LNCaP clone FGC (cell line): Measurements from ENCODE around the gene NKD2.

Source experiments
- DNase-seq: peaks from one replicate; pipeline ENCODE4 v3.0.0-alpha.2; 2011; ENCODE audit warnings: low read depth
- H3K4me3 ChIP-seq: 2 replicates; pipeline ENCODE4 v1.5.1; 2011; ENCODE audit warnings: mild to moderate bottlenecking, low read depth, low read length, control low read depth
- CTCF ChIP-seq: IDR thresholded peaks from 2 replicates; pipeline ENCODE4 v1.5.1; 2012; ENCODE audit warnings: mild to moderate bottlenecking; ENCODE audit not compliant: control insufficient read depth, insufficient read depth; ENCODE audit errors: extremely low read depth

The NKD2 gene

DNA sequence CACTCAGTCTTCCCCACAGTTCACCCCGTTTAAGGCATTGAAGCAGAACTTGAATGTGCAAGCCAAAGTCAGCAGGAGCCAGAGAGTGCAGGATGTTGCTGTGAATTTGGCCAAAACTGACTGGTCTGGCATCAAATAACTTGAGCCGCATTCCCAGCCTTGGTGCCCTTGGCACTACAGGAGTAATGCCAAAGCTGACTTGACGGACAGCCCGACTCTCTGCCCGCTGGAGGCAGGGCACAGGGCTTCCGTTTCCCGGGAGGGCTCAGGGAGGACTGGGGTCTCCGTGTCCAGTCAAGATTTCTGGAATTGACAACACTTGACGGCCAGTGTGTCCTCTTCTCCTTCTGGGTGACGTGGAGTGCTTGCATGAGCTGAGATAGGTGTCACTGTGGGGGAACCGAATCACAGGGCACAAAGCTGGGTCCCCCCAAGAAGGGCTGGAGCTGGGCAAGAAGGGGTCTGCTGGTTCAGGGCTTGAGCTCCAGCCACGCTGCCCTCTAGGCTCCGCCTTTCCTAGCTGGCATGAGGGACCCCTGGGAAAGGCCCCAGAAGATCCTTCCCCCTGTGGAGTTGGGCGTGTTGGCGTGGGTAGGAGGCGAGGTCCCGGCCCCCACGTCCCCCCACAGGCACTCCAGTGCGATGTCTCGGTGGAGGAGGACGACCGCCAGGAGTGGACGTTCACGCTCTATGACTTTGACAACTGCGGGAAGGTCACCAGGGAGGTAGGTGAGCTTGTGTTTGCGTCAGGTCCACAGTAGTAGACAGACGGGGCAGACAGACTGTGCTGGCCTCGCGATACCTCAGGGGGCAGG, 25.2 kb downstream of the NKD2 start:
- no peak for TF ChIP-seq CTCF
- H3K4me3 ChIP-seq: no peak overlapping the region
- DNase-seq: no peak

DNA sequence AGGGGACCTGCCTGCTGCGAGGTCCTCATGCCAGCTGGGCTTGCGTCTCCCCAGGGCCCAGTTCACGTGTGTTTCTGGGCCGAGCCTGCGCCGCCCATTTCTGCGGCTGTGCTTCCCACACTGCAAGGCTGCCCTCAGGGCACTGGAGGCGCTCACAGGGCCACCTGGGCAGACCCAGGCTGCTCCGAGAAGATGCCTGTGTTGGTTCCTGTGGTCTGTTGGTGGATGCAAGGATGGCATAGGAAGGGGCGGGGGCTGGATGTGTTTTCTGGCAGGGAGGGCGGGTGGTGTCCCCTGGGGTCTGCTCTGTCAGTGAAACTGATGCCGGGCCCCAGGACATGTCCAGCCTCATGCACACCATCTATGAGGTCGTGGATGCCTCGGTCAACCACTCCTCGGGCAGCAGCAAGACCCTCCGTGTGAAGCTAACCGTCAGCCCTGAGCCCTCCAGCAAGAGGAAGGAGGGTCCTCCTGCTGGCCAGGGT, 25.9 kb downstream of the NKD2 start:
- DNase-seq: no peak
- TF ChIP-seq CTCF: no peak
- no peak overlapping the region for H3K4me3 ChIP-seq

- DNase-seq: no peak
- no peak for TF ChIP-seq CTCF
- H3K4me3 ChIP-seq: no peak overlapping the region
Observed at GRCh38 chr5:1034986-1035385, 26.4 kb downstream of the NKD2 start.

DNA sequence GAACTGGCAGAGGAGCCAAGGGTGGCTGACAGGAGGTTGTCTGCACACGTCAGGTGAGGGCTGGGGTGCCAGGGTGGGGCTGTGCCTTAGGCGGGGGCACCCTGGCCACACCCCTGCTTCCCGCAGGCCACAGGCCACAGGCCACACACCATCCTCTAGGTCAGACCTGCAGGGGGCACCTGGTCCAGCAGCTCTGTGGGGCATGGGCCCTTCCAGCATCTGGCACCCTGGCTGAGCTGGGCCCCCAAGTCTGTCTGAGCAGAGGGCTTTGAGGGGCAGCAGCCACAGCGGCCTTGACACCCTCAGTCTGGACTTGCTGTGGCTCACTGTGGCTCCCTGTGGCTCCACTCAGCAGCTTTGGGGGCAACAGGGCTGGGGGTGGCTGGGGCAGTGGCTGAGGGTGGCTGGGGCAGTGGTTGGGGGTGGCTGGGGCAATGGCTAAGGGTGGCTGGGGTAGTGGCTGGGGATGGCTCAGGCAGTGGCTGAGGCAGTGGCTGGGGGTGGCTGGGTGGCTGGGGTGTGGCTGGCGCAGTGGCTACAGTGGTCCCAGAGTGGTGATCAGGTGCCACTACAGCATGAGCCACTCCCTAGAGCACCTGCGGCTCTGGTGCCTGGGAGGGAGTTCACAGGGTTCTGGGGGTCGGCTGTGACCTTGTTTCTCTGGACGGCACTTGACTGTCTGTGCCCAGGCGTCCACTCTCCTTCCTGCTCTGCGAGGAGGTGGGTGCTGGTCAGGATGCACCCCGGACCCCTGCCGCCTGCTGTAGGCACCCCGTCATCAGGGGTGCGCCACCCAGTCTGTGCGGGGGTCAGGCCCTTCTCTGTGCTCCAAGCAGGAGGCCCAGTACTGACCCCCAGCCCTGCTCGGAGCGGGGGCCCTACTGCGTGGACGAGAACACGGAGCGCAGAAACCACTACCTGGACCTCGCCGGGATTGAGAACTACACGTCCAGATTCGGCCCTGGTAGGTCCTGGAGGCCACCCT, 27.1 kb downstream of the NKD2 start:
- TF ChIP-seq CTCF: no peak
- no peak overlapping the region for H3K4me3 ChIP-seq
- no peak for DNase-seq

DNA sequence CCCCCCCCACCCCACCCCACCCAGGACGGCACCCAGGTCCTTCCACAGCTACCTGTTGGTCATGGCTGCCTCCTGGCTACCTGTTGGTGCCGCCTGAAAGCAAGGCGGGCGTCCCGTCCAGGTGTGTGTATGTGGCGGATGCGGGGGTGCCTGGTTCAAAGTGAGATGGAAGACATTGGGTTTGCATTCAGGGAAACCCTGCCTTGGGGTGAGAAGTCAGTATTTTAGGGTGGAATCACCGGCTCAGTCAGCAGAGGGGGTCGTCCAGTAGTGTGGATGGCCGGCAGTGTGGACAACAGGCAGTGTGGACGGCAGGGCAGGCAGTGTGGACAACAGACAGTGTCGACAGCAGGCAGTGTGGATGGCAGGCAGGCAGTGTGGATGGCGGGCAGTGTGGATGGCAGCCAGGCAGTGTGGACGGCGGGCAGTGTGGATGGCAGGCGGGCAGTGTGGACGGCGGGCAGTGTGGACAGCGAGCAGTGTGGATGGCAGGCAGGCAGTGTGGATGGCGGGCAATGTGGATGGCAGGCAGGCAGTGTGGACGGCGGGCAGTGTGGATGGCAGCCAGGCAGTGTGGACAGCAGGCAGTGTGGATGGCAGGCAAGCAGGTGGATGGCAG, 28.0 kb downstream of the NKD2 start:
- TF ChIP-seq CTCF: no peak

GRCh38 chr5:1037123-1037670, 28.6 kb downstream of the NKD2 start:
- no peak for DNase-seq
- no peak overlapping the region for H3K4me3 ChIP-seq
- no peak for TF ChIP-seq CTCF

More for the DNA sequence above, 28.0 kb downstream of the NKD2 start:
- no peak overlapping the region for H3K4me3 ChIP-seq
- no peak for DNase-seq
